Ishikawa (cell line): Measurements from ENCODE around the gene ICOS.

ENCODE experiments used
- CEBPB ChIP-seq: IDR thresholded peaks from 2 replicates; pipeline ENCODE4 v1.6.1; 2012
- CREB1 ChIP-seq: IDR thresholded peaks from 2 replicates; pipeline ENCODE4 v1.6.1; 2012; ENCODE audit warnings: low read depth
- EGR1 ChIP-seq: IDR thresholded peaks from 2 replicates; pipeline ENCODE4 v1.6.1; 2012
- EP300 ChIP-seq: IDR thresholded peaks from 2 replicates; pipeline ENCODE4 v1.6.1; 2012; ENCODE audit warnings: borderline replicate concordance
- FOXM1 ChIP-seq: IDR thresholded peaks from 2 replicates; pipeline ENCODE4 v1.6.1; 2012; ENCODE audit warnings: low read depth, borderline replicate concordance
- RAD21 ChIP-seq: IDR thresholded peaks from 2 replicates; pipeline ENCODE4 v1.6.1; 2012; ENCODE audit warnings: low read depth
- REST ChIP-seq: IDR thresholded peaks from 2 replicates; pipeline ENCODE4 v1.6.1; 2012; ENCODE audit warnings: low read depth, mild to moderate bottlenecking
- TAF1 ChIP-seq: IDR thresholded peaks from 2 replicates; pipeline ENCODE4 v1.6.1; 2012; ENCODE audit warnings: low read depth, mild to moderate bottlenecking
- TCF12 ChIP-seq: IDR thresholded peaks from 2 replicates; pipeline ENCODE4 v1.6.1; 2012; ENCODE audit warnings: low read depth
- TEAD4 ChIP-seq: IDR thresholded peaks from 2 replicates; pipeline ENCODE4 v1.6.1; 2012
- TF ChIP-seq, protein P1 (sequence below): IDR thresholded peaks from 2 replicates; pipeline ENCODE4 v1.6.1; 2012

DNA sequence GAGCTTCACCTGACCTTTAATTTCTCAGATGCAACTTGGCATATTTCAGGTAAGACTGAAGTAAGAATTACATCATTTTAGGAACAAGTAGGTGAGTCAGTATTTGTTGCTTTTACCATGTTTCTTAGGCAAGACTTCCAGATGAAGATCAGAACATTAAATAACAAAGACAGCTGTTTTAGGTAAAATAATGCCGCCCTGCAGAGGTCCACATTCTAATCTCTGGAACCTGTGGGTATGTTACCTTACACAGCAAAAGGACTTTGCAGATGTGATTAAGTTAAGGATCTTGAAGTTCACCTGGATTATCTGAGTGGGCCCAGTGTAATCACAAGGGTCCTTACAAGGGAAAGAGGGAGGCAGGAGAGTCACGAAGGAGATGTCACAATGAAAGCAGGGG is 39.3 kb downstream of the ICOS start:
- TF ChIP-seq TCF12 (no peak), CEBPB (no peak), RAD21 (no peak), EP300 (no peak), FOXM1 (no peak), REST (no peak), EGR1 (no peak), TAF1 (no peak), CREB1 (no peak), TEAD4 (no peak)
- TF ChIP-seq, protein P1, sequence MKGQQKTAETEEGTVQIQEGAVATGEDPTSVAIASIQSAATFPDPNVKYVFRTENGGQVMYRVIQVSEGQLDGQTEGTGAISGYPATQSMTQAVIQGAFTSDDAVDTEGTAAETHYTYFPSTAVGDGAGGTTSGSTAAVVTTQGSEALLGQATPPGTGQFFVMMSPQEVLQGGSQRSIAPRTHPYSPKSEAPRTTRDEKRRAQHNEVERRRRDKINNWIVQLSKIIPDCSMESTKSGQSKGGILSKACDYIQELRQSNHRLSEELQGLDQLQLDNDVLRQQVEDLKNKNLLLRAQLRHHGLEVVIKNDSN = no peak
